Measurements from ENCODE around the gene NLGN4Y. TPM values are rescaled to one million over a fixed set of nuclear protein-coding genes. Genes with fewer than 3 reads are reported as not detected.

The NLGN4Y gene
- total and polyA plus RNA-seq, 2 donors (not counting 1 experiment from before 2014, with no cell fraction given): 21.8 TPM; not detected in 1

DNA sequence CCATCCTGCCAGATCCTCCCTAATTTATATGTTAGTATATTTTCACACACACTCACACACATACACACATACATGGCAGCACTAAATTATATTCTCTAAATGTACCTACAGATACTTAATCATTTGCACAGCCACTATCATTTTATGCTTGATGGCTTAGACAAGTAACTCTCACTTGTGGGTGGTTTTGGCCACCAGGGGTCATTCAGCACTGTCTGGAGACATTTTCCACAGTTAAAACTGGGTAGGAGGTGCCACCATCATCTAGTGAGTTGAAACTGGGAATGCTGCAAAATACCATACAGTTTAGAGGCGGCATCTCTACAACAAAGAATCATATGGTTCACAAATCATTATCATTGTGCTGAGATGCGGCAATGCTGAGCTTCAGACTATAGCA is 94.2 kb downstream of the NLGN4Y start:
- no peak overlapping the region for H3K4me3 ChIP-seq (replicated peaks in 1 of 4; ENCODE audit: control extremely low read depth in 1 of 4, insufficient read depth in 1 of 4, low read depth in 3 of 4, low read length in 4 of 4)
- H3K27me3 ChIP-seq (ENCODE audit: control insufficient read depth, insufficient read depth, low read length): no peaks in the 10 kb centered on the region
- H3K4me1 ChIP-seq (ENCODE audit: control insufficient read depth, extremely low read depth, insufficient read depth, low read length): no peaks in the 10 kb centered on the region
- no peaks in the 10 kb centered on the region for H3K9me3 ChIP-seq (ENCODE audit: control insufficient read depth, insufficient read depth, low read depth, low read length)
- no peaks in the 10 kb centered on the region for H4K20me1 ChIP-seq (ENCODE audit: control insufficient read depth, extremely low read depth, insufficient read depth, low read length)
- H3K27ac ChIP-seq (ENCODE audit: insufficient read depth, low read length): no peak overlapping the region
- peak in 1 of 2 donors; percentile 12 for DNase-seq (ENCODE audit: low read depth in 2 of 2)
- H2AFZ ChIP-seq (ENCODE audit: low read length): no peak overlapping the region
- no peaks in the 10 kb centered on the region for H3K36me3 ChIP-seq (ENCODE audit: control insufficient read depth, insufficient read depth, low read length)
- TF ChIP-seq, protein P1, sequence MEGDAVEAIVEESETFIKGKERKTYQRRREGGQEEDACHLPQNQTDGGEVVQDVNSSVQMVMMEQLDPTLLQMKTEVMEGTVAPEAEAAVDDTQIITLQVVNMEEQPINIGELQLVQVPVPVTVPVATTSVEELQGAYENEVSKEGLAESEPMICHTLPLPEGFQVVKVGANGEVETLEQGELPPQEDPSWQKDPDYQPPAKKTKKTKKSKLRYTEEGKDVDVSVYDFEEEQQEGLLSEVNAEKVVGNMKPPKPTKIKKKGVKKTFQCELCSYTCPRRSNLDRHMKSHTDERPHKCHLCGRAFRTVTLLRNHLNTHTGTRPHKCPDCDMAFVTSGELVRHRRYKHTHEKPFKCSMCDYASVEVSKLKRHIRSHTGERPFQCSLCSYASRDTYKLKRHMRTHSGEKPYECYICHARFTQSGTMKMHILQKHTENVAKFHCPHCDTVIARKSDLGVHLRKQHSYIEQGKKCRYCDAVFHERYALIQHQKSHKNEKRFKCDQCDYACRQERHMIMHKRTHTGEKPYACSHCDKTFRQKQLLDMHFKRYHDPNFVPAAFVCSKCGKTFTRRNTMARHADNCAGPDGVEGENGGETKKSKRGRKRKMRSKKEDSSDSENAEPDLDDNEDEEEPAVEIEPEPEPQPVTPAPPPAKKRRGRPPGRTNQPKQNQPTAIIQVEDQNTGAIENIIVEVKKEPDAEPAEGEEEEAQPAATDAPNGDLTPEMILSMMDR (conservative IDR thresholded peaks at IDR 0.05 in 1 of 2, IDR thresholded peaks at IDR 0.05 in 1 of 2; ENCODE audit: low read depth in 1 of 2, low read length in 2 of 2): no peak
- TF ChIP-seq EZH2 (IDR thresholded peaks at IDR 0.05; ENCODE audit: low read length, missing control alignments): no peak
- H3K79me2 ChIP-seq (ENCODE audit: control insufficient read depth, insufficient read depth, low read length): no peaks in the 10 kb centered on the region
- H3K4me2 ChIP-seq (ENCODE audit: extremely low read depth, insufficient read depth, low read length): no peak overlapping the region
- no peak overlapping the region for H3K9ac ChIP-seq (ENCODE audit: insufficient read depth, low read length)

DNA sequence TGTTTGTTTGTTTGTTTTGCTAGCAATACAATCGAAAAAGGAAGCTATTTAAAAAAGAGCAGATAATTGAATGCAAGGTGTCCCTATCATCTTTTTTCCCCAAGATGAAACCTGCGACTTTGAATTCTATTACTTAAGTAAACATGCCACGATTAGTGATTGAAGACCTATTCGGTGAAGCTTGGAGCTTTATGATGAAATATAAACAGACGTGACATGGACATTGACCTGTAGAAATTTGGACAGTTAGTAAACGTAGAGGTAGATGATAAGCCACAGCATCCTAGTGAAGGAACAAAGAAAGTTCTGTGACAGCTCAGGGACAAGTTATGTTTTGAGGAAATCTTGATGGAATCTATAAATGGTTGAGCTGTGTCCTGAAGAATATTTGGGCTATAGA is 103.9 kb downstream of the NLGN4Y start:
- H3K9ac ChIP-seq (ENCODE audit: insufficient read depth, low read length): no peak overlapping the region
- TF ChIP-seq, protein P1 (conservative IDR thresholded peaks at IDR 0.05 in 1 of 2, IDR thresholded peaks at IDR 0.05 in 1 of 2; ENCODE audit: low read depth in 1 of 2, low read length in 2 of 2): no peak
- no peak for TF ChIP-seq EZH2 (IDR thresholded peaks at IDR 0.05; ENCODE audit: low read length, missing control alignments)
- H4K20me1 ChIP-seq (ENCODE audit: control insufficient read depth, extremely low read depth, insufficient read depth, low read length): no peaks in the 10 kb centered on the region
- no peaks in the 10 kb centered on the region for H3K27me3 ChIP-seq (ENCODE audit: control insufficient read depth, insufficient read depth, low read length)
- H3K4me3 ChIP-seq (replicated peaks in 1 of 4; ENCODE audit: control extremely low read depth in 1 of 4, insufficient read depth in 1 of 4, low read depth in 3 of 4, low read length in 4 of 4): no peak overlapping the region
- H3K27ac ChIP-seq (ENCODE audit: insufficient read depth, low read length): no peak overlapping the region
- no peaks in the 10 kb centered on the region for H3K4me1 ChIP-seq (ENCODE audit: control insufficient read depth, extremely low read depth, insufficient read depth, low read length)
- no peaks in the 10 kb centered on the region for H3K79me2 ChIP-seq (ENCODE audit: control insufficient read depth, insufficient read depth, low read length)
- H3K9me3 ChIP-seq (ENCODE audit: control insufficient read depth, insufficient read depth, low read depth, low read length): no peaks in the 10 kb centered on the region
- H3K4me2 ChIP-seq (ENCODE audit: extremely low read depth, insufficient read depth, low read length): no peak overlapping the region
- DNase-seq (ENCODE audit: low read depth in 2 of 2): no peak
- no peak overlapping the region for H2AFZ ChIP-seq (ENCODE audit: low read length)
- H3K36me3 ChIP-seq (ENCODE audit: control insufficient read depth, insufficient read depth, low read length): no peaks in the 10 kb centered on the region

GRCh38 chrY:14631676-14632075 is 107.3 kb downstream of the NLGN4Y start:
- H3K9me3 ChIP-seq (ENCODE audit: control insufficient read depth, insufficient read depth, low read depth, low read length): no peaks in the 10 kb centered on the region
- no peak overlapping the region for H3K4me3 ChIP-seq (replicated peaks in 1 of 4; ENCODE audit: control extremely low read depth in 1 of 4, insufficient read depth in 1 of 4, low read depth in 3 of 4, low read length in 4 of 4)
- no peaks in the 10 kb centered on the region for H3K27me3 ChIP-seq (ENCODE audit: control insufficient read depth, insufficient read depth, low read length)
- DNase-seq (ENCODE audit: low read depth in 2 of 2): no peak
- no peak overlapping the region for H3K4me2 ChIP-seq (ENCODE audit: extremely low read depth, insufficient read depth, low read length)
- no peak overlapping the region for H2AFZ ChIP-seq (ENCODE audit: low read length)
- H3K79me2 ChIP-seq (ENCODE audit: control insufficient read depth, insufficient read depth, low read length): no peaks in the 10 kb centered on the region
- no peaks in the 10 kb centered on the region for H4K20me1 ChIP-seq (ENCODE audit: control insufficient read depth, extremely low read depth, insufficient read depth, low read length)
- H3K36me3 ChIP-seq (ENCODE audit: control insufficient read depth, insufficient read depth, low read length): no peaks in the 10 kb centered on the region
- H3K4me1 ChIP-seq (ENCODE audit: control insufficient read depth, extremely low read depth, insufficient read depth, low read length): no peaks in the 10 kb centered on the region
- no peak overlapping the region for H3K9ac ChIP-seq (ENCODE audit: insufficient read depth, low read length)
- TF ChIP-seq EZH2 (IDR thresholded peaks at IDR 0.05; ENCODE audit: low read length, missing control alignments): no peak
- TF ChIP-seq, protein P1 (conservative IDR thresholded peaks at IDR 0.05 in 1 of 2, IDR thresholded peaks at IDR 0.05 in 1 of 2; ENCODE audit: low read depth in 1 of 2, low read length in 2 of 2): no peak
- no peak overlapping the region for H3K27ac ChIP-seq (ENCODE audit: insufficient read depth, low read length)
